HG02884 (cell line): ENCODE results near the gene NENF.
"Not testable (repeated sequence)": the region's sequence is repeated elsewhere in the genome, so short reads cannot be mapped to it uniquely, and the experiment has no call there.

Experiments
- ATAC-seq: cut with Tn5 transposase; IDR thresholded peaks from one replicate; pipeline ENCODE4 v1.9.1; 2021; ENCODE audit warnings: mild to moderate bottlenecking, moderate library complexity; ENCODE audit not compliant: unreplicated experiment

NENF gene

GRCh38 chr1:212432661-212433576, at the start of gene NENF:
Gene NENF (plus strand): TSS chr1:212432920. CDS start chr1:212432944, 24 bp downstream.
- ATAC-seq, result peak; percentile 97

GRCh38 chr1:212386029-212386428, 46.7 kb upstream of the NENF start:
- no peak for ATAC-seq

DNA sequence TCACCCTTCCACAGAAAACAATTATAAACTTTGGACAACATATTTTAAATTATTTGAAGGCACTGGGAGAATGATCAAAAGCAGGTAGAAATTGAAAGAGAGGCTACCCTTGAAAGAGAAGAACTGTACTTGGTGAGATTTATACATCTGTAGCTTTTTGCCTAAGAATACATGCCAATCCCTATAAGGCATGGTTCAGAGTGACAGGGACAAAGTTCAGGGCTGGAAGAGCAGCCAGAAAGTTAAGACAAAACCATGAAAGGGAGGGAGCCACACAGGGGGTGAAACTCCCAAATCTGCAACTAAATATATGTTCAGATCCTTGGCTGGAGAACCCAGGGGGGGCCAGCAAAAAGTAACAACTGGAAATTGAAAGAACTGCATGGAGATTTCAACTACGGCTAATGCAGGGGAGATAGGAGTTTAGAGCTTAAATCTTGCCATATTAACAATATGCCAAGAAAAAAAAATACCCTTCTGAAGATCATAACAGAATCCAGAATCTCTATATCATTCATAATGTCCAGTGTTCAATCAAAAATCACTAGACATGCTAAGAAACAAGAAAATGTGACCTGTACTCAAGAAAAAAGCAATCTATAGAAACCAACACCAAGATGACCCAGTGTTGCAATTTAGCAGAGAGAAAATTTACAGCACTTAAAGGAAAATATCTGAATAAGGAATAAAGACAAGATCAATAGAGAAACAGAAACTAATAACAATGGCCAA, 43.6 kb upstream of the NENF start:
- ATAC-seq, result no peak

- ATAC-seq, result not testable (repeated sequence)
Measured at GRCh38 chr1:212395678-212396437, 36.9 kb upstream of the NENF start.

DNA sequence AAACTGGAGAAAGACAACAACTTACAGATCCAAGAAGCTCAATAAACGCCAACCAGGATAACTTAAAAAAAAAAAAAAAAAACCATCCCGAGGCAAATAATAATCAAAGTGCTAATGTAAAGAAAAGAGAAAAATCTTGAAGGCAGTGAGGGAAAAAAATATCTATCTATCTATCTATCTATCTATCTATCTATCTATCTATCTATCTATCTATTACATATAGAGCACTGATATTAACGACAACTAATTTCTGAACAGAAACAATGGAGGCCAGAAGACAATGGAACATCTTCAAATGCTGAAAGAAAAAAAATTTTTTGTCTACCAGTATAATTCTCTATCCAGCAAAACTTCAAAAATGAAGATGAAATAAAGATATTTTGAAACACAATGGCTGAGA, 36.1 kb upstream of the NENF start:
- ATAC-seq, result no peak

- no peak for ATAC-seq
Measured at GRCh38 chr1:212397171-212397570, 35.5 kb upstream of the NENF start.

- no peak for ATAC-seq
Measured at GRCh38 chr1:212401042-212401441, 31.7 kb upstream of the NENF start.

GRCh38 chr1:212401838-212402582, 30.7 kb upstream of the NENF start:
- no peak for ATAC-seq

GRCh38 chr1:212402666-212403321, 29.9 kb upstream of the NENF start:
- no peak for ATAC-seq

GRCh38 chr1:212410231-212410820, 22.4 kb upstream of the NENF start:
- ATAC-seq, result no peak

GRCh38 chr1:212412374-212412773, 20.3 kb upstream of the NENF start:
- ATAC-seq, result no peak

GRCh38 chr1:212413902-212414327, 18.8 kb upstream of the NENF start:
- ATAC-seq, result peak; percentile 11

GRCh38 chr1:212414328-212415106, 18.2 kb upstream of the NENF start, which contains the start of gene PACC1:
Gene PACC1 (minus strand): TSS chr1:212414886. CDS start chr1:212414757, 129 bp downstream.
- ATAC-seq, result peak; percentile 97

DNA sequence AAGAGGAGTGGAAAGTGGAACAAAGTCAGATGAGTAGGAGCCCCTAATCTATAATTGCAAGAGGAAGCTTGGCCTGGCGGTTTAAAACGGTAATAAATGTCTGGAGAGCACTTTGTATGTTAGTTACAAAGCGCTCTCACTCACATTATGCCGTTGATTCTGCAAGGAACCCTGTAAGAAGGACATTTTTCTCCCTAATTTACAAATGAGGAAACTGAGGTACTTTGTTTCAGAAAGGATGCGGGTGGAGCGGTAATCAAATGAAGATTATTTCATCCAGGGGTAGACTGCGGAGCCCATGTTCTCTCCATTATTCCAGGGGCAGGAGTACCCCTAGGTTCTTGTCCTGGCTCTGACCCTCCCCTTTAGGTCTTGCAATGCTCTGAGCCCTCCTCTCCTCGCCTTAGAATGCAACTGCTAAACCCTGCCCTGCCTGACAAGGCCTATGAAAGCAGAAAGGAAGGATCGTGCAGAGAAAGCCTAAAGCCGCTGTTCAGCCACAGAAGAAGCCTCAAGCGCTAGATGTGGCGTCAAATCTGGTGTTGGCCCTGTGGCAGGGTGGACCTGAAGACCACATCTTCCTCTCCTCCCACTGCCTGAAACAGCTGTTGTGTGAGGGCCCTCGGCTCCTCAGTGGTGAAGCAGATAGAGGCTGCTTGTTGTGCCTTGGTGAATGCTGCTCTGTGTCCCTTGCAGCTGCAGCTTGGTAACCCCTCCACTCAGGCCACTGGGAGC, 17.4 kb upstream of the NENF start:
- ATAC-seq, result no peak

DNA sequence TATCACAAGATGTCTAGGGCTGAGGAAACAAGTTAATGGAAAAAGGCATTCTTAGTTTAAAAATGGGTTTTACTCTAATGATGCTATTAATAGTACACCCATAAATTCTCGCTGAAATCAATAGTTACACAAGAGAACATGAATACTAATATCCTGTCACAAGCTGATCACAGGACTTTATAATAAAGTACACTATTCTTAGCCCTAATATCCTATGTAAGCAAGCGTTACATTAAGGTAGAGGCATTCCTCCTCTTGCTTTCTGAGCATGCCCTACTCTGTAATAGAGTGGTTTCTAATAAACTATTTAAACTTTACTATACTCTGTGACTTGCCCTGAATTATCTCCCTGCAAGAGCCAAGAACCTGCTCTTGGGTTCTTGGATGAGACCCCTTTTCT, 11.6 kb upstream of the NENF start:
- ATAC-seq, result no peak

DNA sequence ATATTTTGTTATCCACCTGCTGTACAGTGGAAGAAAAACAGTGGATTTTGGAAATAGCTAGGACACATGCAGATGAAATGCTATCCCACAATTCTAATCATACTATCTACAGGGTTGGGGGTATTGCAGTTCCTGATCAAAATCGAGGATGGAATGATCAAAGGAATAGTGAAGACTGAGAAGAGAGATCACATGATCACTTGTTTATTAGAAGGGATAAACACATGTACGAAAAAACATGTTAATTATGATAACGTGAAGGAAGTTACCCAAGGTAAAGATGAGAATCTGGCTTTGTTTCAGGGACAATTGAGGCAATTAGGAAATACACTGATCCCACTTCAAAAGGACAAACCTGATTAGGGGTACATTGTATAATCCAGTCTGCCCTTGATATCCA, 8.8 kb upstream of the NENF start:
- ATAC-seq, result no peak

DNA sequence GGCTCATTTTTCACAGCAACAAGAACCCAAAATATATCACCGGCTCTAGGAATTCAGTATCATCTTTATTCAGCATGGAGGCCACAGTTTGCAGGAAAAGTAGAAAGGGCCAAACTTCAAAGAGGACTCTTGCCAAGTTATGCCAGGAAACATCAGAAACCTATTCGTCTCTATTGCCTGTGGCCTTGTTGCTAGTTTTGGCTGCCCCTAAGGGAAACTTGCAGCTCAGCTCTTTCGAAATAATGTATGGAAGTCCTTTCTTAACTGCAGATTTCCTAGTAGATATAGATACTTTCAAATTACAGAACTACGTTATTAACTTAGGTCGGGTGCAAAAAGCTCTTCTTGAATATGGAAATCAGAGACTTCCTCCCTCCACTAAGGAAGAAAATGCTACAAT, 4.2 kb upstream of the NENF start:
- ATAC-seq, result no peak

GRCh38 chr1:212430416-212430815, 2.3 kb upstream of the NENF start:
- ATAC-seq, result no peak
